Nephron (organoid): ENCODE data around the gene TRPC4AP.
"Not testable (repeated sequence)": the region's sequence is repeated elsewhere in the genome, so short reads cannot be mapped to it uniquely, and the experiment has no call there.

Experiments
- H3K27ac Mint-ChIP-seq, 3 experiments: 2 replicates each; pipeline ENCODE4 v1.8.0; 2020; ENCODE audit warnings: mixed read lengths in 3 of 3, mild to moderate bottlenecking in 2 of 3, moderate library complexity in 1 of 3
- H3K27me3 Mint-ChIP-seq: 2 replicates; pipeline ENCODE4 v1.8.0; 2021; ENCODE audit warnings: low read depth, mild to moderate bottlenecking, moderate library complexity, mixed read lengths
- H3K36me3 Mint-ChIP-seq: 2 replicates; pipeline ENCODE4 v1.8.0; 2020; ENCODE audit warnings: low read depth, mixed read lengths
- H3K4me1 Mint-ChIP-seq: 2 replicates; pipeline ENCODE4 v1.8.0; 2020; ENCODE audit warnings: mixed read lengths
- H3K4me3 Mint-ChIP-seq, 3 experiments: 2 replicates each; pipeline ENCODE4 v1.8.0; 2020; ENCODE audit warnings: mild to moderate bottlenecking in 3 of 3, mixed read lengths in 3 of 3, moderate library complexity in 2 of 3
- H3K9me3 Mint-ChIP-seq: 2 replicates; pipeline ENCODE4 v1.8.0; 2020; ENCODE audit warnings: mixed read lengths
- CTCF ChIP-seq, 3 experiments: fragments of 200-600 bp; sonication (generic); IDR thresholded peaks; one replicate each; pipeline ENCODE4 v1.5.0; 2021; ENCODE audit warnings: antibody characterized with exemption in 3 of 3; ENCODE audit not compliant: unreplicated experiment in 3 of 3

TRPC4AP gene

GRCh38 chr20:35059110-35059509 lies 33.5 kb downstream of the TRPC4AP start:
- H3K4me3 Mint-ChIP-seq: no peak overlapping the region
- TF ChIP-seq CTCF (IDR thresholded peaks at IDR 0.05; ENCODE audit: unreplicated experiment in 3 of 3): no peak
- H3K36me3 Mint-ChIP-seq: peaks cover 83% of the 10 kb centered on the region
- H3K4me1 Mint-ChIP-seq: peaks cover 8% of the 10 kb centered on the region
- H3K9me3 Mint-ChIP-seq: peaks cover 12% of the 10 kb centered on the region
- no peak overlapping the region for H3K27ac Mint-ChIP-seq
- H3K27me3 Mint-ChIP-seq: no peaks in the 10 kb centered on the region

- Mint-ChIP-seq H3K36me3 (peaks cover 72% of the 10 kb centered on the region), H3K27me3 (no peaks in the 10 kb centered on the region), H3K27ac (no peak overlapping the region), H3K4me1 (peaks cover 8% of the 10 kb centered on the region), H3K4me3 (no peak overlapping the region), H3K9me3 (peaks cover 6% of the 10 kb centered on the region)
- TF ChIP-seq CTCF (IDR thresholded peaks at IDR 0.05; ENCODE audit: unreplicated experiment in 3 of 3): no peak
These were observed 36.9 kb downstream of the TRPC4AP start for GRCh38 chr20:35055445-35056276.

- H3K27me3 Mint-ChIP-seq: no peaks in the 10 kb centered on the region
- peaks cover 8% of the 10 kb centered on the region for H3K4me1 Mint-ChIP-seq
- peaks cover 4% of the 10 kb centered on the region for H3K9me3 Mint-ChIP-seq
- no peak for TF ChIP-seq CTCF (IDR thresholded peaks at IDR 0.05; ENCODE audit: unreplicated experiment in 3 of 3)
- H3K27ac Mint-ChIP-seq: no peak overlapping the region
- no peak overlapping the region for H3K4me3 Mint-ChIP-seq
- peaks cover 67% of the 10 kb centered on the region for H3K36me3 Mint-ChIP-seq
These were observed 37.8 kb downstream of the TRPC4AP start for GRCh38 chr20:35054814-35055213.

GRCh38 chr20:35052616-35053015 lies 40.0 kb downstream of the TRPC4AP start:
- H3K27ac Mint-ChIP-seq, H3K27me3 Mint-ChIP-seq, H3K9me3 Mint-ChIP-seq, H3K4me3 Mint-ChIP-seq, H3K4me1 Mint-ChIP-seq: not testable (repeated sequence)
- H3K36me3 Mint-ChIP-seq: peaks cover 67% of the 10 kb centered on the region

GRCh38 chr20:35049776-35050352 lies 42.7 kb downstream of the TRPC4AP start:
- Mint-ChIP-seq H3K36me3 (peaks cover 63% of the 10 kb centered on the region), H3K4me3 (no peak overlapping the region), H3K4me1 (no peaks in the 10 kb centered on the region), H3K9me3 (no peaks in the 10 kb centered on the region), H3K27ac (no peak overlapping the region), H3K27me3 (no peaks in the 10 kb centered on the region)
- no peak for TF ChIP-seq CTCF (IDR thresholded peaks at IDR 0.05; ENCODE audit: unreplicated experiment in 3 of 3)

GRCh38 chr20:35048739-35049138 lies 43.9 kb downstream of the TRPC4AP start:
- no peaks in the 10 kb centered on the region for H3K27me3 Mint-ChIP-seq
- no peaks in the 10 kb centered on the region for H3K9me3 Mint-ChIP-seq
- H3K27ac Mint-ChIP-seq: no peak overlapping the region
- no peak for TF ChIP-seq CTCF (IDR thresholded peaks at IDR 0.05; ENCODE audit: unreplicated experiment in 3 of 3)
- H3K4me1 Mint-ChIP-seq: no peaks in the 10 kb centered on the region
- peaks cover 63% of the 10 kb centered on the region for H3K36me3 Mint-ChIP-seq
- no peak overlapping the region for H3K4me3 Mint-ChIP-seq
